Hematopoietic multipotent progenitor cell treated with erythropoietin and hydrocortisone succinate and interleukin-3 and kit ligand, for 15 days (in vitro differentiated cells): Measurements from ENCODE around the gene GHSR.

Experiments used
- DNase-seq: peaks from one replicate; pipeline ENCODE4 v3.0.0-alpha.2; 2015; ENCODE audit warnings: low spot score

Gene GHSR

DNA sequence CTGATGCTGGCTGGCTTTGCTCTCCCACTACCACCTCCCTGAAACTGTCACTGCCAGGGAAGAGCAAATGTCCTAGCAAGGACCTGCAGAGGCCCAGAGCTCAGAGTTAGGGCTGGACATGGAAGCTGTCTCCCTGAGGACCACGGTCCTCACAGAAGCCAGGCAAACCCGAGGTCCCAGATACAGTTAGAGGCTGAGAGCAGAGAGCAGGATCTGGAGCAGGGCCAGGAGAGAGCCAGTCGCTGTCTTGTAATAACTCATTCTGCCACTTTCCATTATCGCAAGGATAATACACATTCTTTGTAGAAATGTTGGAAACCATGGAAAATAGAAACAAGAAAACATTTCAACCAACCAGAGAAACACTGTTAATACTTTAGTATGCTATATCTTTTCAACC lies 10.1 kb downstream of the GHSR start:
- DNase-seq: no peak

DNA sequence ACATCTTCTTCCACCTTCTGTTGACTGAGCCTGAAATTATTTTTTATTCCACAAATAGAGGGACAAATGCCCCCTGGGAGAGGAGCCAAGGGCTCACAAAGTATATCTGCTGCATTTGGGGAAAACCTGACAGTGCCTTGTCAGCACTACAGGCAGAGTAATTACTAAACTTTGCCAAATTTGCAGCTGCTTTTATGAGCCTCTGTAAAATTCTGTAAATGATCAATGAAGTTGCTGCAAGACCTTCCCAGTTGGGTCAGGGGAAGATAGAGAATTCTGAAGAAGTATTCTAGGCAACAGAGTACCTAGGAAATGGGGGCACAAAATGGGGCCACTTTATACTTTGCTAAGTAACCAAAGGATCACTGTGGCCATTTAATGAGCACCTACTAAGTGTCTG lies 10.5 kb downstream of the GHSR start:
- no peak for DNase-seq

DNA sequence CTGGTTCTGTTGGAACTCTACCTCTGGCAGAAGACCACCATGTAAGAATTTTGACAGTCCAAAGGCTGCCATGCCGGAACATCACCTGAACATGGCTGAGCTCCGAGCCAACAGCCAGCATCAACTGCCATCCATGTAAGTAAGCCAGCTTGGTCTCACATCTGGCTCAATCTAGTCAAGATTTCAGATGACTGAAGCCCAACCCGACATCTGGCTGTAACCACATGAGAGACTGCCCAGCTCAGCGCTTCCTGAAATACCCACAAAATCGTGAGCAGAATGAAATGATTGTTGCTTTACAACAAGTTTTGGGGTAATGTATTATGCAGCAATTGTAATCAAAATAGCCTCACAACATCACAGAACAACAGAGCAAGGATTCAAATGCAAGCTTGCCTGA lies 32.9 kb downstream of the GHSR start:
- DNase-seq: no peak

DNA sequence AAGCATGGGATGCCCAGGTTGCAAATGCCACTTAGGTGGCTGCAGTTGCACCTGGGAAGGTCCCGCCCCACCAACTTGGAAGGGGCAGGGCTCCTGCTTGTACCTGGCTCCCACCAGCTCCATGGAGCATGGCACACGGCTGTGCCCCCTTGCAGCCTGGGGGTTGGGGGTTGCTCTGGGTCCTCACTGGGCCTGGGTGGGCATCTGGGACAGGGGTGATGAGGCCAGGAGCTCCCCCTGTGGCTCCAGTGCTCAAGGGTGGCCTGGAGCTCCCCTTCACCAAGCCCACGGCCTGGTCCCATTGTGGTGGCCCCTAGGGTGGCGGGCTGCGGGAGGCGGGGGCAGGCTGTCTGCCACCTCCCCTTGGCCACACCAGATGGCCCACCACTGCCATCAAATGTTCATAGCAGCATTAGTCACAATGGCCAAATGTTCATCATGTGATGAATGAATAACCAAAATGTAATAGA lies 36.7 kb downstream of the GHSR start:
- DNase-seq: no peak

DNA sequence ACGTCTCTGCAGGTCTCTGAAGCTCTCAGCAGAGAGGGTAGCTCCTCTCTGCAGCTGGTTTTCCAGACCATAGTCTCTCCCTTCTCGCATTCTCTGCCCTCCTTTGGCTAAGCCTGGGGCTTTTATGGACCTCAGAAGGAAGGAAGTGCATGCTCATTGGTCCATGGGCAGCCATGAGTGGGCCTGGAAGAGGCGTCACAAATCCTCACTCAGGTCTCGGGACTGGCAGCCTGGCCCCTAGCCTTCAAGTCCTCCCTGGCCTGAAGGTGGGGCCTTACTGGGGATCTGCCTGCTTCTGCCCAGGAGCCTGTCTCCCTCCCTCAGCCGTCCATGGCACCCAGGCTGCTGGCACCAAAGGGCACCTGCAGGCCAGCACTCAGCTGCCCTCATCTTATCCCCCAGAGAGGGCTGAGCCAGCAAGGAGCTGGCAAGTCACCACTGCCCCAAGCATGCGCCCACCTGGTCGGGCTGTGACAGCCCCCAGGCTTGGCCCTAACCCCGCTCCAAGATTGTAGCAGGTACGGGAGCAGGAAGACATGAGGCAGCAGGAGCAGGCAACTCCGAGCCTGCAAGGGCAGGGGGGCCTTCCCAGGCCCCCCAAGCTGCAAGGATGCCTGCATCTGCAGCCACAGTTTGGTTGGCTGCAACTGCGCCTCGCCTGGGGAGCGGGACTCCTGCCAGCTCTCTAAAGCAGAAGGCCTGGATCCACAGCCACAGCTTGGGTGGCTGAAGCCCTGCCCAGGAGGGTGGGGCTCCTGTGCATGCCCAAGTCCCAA lies 37.4 kb downstream of the GHSR start:
- no peak for DNase-seq

DNA sequence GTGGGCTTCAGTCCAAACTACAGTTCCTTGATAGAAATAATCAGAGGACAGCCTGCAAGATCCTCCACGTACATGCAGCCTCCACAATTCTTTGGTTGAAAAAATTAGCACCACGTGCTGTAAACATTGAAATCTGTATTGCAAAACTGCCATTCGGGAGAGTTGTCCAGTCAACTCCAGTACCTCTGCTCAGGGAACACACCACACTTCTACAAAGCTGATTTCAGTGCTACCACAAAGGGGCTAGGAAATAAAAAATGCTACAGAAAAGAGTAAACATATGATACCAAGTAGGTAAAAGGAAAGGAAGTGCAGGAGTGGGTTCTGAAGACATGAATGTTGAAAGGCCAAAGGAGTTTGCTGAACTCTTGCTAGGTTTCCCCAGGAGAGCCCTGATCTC lies 40.4 kb downstream of the GHSR start:
- no peak for DNase-seq

DNA sequence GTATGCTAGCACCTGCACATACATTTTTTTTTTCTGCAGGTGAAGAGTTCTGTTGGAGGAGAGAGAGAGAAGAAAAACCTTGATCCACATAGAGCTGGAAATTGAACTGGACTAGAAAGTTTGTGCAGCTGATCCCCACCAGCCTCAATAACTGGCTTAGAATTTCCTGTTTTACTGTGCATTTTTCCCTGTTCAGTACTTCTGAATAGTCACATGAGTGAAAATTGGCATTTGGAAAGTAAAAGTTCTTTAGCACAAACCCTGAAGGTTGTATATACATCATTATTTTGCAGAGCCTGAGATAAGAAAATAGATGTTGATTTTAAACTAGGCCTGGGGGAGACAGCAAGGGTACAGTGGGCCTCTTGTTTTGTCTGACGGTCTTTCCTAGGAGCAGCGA lies 42.3 kb downstream of the GHSR start:
- no peak for DNase-seq

DNA sequence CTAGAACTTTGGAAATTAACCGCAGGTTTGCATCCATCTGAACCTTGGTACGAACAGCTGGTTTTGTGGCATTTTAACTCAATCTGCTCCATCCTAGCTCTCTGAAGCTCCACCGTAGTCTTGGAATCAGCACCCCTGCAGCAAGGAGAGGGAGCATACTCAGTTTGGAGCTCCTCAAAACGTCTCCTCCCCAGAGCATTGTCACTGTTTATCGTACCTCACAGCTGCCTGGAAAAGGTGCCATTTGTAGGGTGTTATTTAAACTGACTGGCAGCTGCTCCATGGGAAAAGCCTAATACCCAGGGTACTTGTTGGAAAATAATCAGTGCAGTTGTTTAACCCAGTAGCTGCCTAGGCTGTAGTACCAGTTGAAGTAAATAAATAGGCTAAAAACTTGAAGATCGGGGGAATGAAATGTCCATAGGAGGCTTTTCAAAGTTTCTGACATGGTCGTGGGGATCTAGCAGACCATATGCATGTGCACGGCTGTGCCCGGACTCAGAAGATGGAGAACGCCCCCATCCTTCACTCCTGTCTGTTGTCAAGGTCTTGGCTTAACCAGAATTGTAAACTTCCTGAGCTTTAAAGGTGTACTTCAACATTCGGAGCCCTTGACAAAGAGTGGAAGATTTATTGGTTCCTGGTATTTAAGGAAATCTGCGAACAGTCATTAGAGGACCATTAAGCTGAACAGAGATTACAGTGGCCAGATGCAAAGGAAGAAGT lies 43.9 kb downstream of the GHSR start:
- DNase-seq: no peak

DNA sequence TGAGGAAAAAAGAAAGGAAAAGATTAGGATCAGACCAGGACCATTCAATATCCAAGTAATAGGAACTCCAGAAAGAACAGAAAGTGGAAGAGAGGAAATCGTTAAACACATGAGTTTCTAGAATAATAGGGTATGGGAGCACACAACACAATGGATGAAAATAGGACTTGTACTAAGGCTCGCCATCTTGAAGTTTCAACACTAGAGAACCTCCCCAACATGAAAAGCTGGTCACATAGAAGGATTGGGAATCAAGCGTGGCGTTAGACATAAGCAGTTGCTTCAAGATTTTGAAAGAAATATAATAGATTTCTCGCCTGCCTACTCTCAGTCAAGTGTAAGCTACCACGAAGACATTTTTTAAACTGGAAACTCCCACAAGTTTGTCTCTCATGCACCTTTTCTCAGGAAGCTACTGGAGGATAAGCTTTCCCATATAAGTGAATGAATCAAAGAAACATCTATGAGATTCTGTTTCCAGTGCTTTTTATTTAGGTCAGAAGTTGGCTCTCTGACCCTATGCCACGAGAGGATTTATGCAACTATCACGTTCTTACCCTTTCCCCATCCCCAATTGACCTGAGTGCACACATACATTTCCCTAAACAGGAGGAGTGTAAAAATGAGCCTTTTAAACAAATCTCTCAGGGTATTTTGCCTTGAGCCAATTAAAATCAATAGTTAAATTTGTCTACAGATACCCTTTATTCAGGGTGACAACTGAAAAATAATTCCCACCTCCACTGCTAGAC lies 45.2 kb downstream of the GHSR start:
- no peak for DNase-seq

DNA sequence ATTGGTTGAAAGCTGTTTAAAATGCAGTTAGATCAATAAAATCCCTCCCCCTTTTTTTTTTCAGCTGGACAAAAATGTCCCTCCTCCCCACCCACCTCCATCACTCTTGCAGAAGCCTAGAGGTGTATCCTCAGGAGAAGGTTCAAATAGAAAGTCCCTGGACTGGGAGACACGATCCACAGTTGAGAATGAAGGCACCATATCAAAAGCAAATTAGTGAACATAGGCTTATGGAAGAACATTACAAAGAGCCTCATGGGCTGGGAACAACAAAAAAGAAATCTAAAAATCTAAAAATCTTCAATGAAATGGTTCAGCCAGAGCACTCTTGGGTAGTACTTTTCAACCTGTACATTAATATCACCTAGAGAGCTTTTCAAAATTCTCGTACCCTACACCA lies 46.2 kb downstream of the GHSR start:
- no peak for DNase-seq

DNA sequence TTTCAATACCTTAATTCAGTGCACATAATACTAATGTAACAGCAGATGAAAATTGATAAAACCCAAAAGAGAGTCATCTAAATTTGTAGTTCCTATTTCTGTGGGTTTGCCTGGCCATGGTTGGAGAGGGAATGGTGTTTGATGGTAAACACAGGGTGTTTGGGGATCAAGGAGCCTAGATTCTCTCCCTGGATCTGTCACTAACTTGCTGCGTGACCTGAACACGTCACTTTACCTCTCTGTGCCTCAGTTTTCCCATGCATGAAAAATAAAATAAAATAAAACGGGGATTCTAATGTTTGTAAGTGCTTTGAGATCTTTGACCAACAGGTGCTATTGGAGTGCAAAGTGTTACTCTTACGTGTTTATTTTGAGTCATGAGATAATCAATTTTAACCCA lies 49.8 kb downstream of the GHSR start:
- no peak for DNase-seq

DNA sequence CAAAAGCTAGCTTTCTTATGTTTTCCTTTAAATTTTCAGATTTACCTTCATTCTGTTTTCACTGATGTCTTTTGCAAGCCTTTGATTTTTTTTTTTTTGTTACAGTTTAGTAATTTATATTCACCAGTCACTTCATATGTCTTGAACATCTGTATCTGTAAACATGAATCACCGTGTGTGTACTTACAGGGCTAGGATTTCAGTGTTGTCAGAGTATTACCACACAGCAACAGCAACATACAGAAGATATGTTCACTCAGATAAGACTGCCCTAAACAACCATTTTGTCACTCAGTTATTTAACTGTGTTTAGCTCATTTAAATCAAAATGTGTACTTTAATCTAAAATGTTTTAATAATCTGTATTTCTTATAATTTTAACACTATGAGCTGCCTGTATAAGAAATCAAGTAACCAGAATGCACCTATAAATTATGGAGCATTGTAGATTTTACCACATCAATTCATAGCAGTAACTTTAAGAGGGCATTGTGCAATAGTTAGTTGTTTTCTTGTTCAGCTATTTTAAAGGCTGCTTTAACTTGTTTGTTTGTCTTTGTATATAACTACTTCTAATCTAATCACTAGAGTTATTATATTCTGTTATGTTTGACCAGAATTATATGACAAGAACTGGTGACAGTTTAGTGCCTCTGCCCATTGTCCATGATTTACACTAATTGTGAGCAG lies 50.4 kb downstream of the GHSR start:
- DNase-seq: no peak

DNA sequence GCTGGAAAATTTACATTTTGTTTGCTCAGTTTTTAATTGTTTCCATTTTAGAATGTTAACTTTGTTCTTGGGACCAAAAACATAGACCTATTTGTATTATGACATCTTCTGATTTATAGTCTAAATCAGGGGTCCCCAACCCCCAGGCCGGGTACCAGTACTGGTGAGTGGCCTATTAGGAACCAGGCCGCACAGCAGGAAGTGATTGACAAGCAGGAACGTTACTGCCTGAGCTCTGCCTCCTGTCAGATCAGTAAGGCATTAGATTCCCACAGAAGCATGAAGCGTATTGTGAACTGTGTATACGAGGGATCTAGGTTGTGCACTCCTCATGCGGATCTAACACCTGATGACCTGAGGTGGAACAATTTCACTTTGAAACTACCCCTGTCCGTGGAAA lies 51.9 kb downstream of the GHSR start:
- no peak for DNase-seq

DNA sequence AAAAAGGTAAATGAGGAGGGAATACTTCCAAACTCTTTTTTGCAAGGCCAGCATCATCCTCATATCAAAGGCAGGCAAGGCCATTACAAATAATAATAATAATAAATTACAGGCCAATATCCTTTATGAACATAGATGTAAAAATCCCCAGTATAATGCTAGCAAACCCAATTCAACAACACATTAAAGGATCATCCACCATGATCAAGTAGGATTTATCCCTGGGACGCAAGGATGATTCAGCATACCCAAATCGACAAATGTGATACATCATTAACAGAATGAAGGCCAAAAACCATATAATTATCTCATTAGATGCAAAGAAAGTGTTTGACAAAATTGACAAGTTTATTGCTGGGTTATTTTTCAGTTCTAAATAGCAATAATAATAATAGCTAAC lies 53.6 kb downstream of the GHSR start:
- DNase-seq: no peak
